GM18505 (cell line): Measurements from ENCODE around the gene ALOX5AP.
A peak's percentile ranks its signal among the peaks of the same experiment; 100 is the strongest.

Experiments
- ATAC-seq: cut with Tn5 transposase; IDR thresholded peaks from one replicate; pipeline ENCODE4 v1.9.1; 2021; ENCODE audit not compliant: unreplicated experiment
- POLR2A ChIP-seq: IDR thresholded peaks from 4 replicates; pipeline ENCODE4 v1.6.1; 2011; ENCODE audit warnings: borderline replicate concordance; ENCODE audit not compliant: insufficient read depth, insufficient read length; ENCODE audit errors: extremely low read depth

Gene ALOX5AP

GRCh38 chr13:30796631-30797601, 61.6 kb downstream of the ALOX5AP start:
- no peak for ATAC-seq

DNA sequence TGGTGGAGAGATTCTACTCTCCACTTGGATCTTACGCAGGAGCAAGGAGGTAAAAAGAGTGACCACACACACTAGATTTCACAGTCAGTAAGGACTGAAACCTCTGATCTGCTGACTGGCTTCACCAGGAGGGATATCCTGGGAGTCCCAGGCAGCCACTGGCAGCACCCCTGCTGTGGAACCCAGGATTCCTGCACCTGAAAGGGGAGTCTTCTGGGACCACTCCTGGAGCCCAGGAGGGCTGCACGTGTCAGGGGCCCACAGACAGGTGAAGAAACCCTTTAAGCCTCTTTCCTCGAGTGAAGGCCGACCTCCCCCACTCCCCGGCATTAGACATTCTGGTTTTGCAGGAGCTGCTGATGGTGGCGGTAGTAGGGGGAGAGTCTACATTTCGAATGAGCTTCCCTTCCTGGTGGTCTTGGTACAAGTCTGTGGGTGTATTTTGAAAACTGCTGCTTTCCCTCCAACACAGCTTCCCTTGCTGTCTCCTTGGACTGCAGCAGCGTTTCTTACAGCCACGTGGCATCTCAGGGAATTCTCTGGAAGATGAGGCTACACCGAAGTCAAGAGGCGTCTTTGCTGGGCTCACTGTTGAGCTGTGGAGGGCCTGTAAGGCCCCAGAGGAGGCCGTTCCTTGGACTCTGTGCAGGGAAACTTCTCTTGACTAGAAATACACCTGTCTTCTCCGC, 62.6 kb downstream of the ALOX5AP start:
- no peak for TF ChIP-seq POLR2A
- ATAC-seq = no peak

More at GRCh38 chr13:30796631-30797601, 61.6 kb downstream of the ALOX5AP start:
- no peak for TF ChIP-seq POLR2A

- no peak for TF ChIP-seq POLR2A
- ATAC-seq = no peak
Measured at GRCh38 chr13:30798776-30799355, 63.5 kb downstream of the ALOX5AP start.

DNA sequence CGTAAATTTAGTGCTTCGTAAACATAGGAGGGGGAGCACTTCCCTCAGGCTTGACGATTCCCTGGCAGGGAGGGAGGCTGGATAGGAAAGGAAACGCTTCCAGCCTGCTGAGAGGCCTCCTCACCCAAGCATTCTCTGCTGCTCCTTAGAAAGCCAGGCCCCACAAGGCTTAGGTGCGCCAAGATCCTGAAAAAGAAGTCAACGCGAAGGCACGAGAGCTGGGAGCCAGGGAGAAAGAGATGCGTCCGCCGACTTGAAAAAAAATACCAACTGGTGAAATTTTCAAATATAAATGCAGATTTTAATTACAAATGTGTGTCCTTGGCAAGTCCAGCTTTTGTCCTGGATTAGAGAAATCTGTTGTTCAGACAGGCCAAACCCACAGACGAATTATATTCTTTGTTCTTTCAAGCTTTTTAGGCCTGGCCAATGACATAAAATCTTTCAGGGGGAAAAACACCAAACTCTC, 64.0 kb downstream of the ALOX5AP start:
- ATAC-seq = no peak
- TF ChIP-seq POLR2A = no peak

GRCh38 chr13:30800107-30800506, 64.8 kb downstream of the ALOX5AP start:
- ATAC-seq = no peak
- TF ChIP-seq POLR2A = no peak

DNA sequence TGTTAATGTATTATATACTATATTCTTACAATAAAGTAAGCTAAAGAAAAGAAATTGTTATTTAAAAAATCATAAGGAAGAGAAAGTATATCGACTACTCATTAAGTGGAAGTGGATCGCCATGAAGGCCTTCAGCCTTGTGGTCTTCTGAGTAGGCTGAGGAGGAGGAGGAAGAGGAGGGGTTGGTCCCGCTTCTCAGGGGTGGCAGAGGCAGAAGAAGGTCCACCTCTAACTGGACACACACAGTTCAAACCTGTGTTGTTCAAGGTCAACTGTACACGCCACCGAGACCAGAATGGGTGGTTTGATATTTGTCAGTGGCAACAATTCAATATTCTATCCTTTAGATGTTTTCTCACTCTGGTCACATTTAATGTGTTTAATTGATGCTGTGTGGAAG, 67.2 kb downstream of the ALOX5AP start:
- no peak for ATAC-seq
- no peak for TF ChIP-seq POLR2A

DNA sequence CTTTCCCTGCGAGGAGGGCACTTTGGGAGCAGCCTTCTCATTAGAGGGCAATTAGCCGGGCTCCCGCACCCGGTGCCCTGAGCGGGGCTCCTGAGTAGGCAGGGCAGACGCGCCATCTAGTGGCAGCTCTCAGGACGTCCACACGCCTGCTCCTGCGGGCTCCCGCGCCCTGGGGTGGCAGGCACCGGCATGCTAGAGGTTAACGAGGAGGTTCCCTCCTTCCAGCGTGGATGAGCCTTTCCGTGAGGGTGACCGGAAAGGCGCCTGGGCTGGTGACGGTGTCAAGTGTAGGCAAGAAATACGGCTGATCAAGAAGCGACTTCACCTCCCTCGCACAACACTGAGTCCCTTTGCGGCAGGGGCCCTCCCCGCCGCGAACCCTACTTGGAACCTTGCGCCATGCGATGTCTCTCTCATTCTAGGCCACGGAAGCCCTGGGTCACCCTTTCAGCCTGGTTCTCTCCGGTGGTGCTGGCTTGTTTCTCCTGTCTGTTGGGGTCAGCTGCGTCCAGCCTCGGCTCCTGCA, 67.7 kb downstream of the ALOX5AP start:
- peak; percentile 92 for ATAC-seq

DNA sequence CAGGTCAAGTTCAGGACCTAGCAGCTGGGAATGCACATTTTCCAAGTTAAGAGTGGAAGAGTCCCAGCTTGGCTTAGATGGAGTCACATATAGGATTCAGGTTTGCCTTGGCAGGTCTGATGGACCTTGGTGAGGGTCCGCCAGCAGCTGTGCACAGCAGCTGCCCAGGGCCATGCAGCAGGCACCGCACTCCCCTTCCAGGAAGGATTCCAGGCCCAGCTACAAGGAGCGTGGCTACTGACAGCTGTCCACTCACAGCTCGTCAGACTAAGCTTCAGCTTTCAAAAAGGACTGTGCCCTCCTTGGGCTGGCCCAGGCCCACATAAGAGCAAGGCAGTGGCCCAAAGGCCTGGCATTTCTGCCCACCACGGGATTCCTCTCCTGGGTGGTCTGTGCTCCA, 68.4 kb downstream of the ALOX5AP start:
- no peak for ATAC-seq
- TF ChIP-seq POLR2A = no peak

More for the DNA sequence above, 67.7 kb downstream of the ALOX5AP start:
- TF ChIP-seq POLR2A = no peak

GRCh38 chr13:30804474-30804873, 69.1 kb downstream of the ALOX5AP start:
- no peak for ATAC-seq
- no peak for TF ChIP-seq POLR2A

- TF ChIP-seq POLR2A = no peak
- ATAC-seq = no peak
Measured at GRCh38 chr13:30805132-30805537, 69.8 kb downstream of the ALOX5AP start.

GRCh38 chr13:30805603-30806011, 70.3 kb downstream of the ALOX5AP start:
- TF ChIP-seq POLR2A = no peak
- no peak for ATAC-seq

GRCh38 chr13:30806784-30807183, 71.4 kb downstream of the ALOX5AP start:
- TF ChIP-seq POLR2A = no peak
- ATAC-seq = no peak

DNA sequence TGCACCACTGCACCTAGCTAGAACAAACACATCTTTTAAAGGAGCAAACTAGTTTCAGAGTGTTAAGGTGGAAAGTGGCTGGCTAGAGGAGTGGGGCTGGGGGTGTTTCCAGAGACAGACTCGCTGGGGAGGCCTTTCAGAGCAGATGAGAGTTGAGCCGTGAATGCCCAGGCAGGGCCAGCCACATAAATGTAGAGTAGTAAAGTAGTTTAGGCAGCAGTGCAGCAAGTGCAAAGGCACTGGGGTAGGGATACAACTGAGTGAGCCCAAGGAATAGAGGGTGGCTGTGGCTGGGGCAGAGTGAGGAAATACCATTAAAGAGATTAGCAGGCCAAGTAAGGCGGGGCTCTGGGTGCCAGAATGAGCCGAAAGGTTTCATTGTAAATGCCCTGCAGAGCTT, 72.0 kb downstream of the ALOX5AP start:
- TF ChIP-seq POLR2A = no peak
- ATAC-seq = no peak
